Measurements from ENCODE around the gene RSRC1. TPM values are rescaled to one million over a fixed set of nuclear protein-coding genes. Genes with fewer than 3 reads are reported as not detected.
"Not testable (repeated sequence)": the region's sequence is repeated elsewhere in the genome, so short reads cannot be mapped to it uniquely, and the experiment has no call there.

Gene RSRC1
- total and polyA plus RNA-seq, 4 experiments from 2014 or later: 23.4 to 35.7 (median 33.7) TPM

DNA sequence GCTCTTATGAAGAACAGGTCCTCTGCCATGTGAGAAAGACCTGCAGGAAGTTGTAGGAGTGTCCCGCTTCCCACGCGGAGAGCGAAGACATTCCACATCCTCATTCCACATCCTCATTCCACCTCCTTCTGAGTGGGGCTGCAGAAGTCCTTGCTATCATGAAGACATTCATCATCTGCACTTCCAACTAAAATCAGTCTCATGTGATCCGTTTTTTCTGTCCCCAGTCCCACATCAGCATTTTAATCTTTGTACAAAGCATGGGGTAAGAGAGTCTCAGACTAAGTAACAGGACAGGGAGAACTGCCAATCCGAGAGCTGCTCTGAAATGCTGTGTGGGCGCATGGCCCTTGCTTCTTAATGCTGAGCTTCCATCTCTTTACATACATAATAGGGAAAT is 227.2 kb downstream of the RSRC1 start:
- POLR2A ChIA-PET (ENCODE audit: partially characterized antibody): no interaction called here
- H3K4me1 ChIP-seq (ENCODE audit: insufficient read depth, low read length): no peaks in the 10 kb centered on the region
- H3K27ac ChIP-seq (ENCODE audit: low read depth, low read length): no peak overlapping the region
- Mint-ChIP-seq H3K27ac (no peak overlapping the region), H3K4me1 (no peaks in the 10 kb centered on the region), H3K27me3 (no peaks in the 10 kb centered on the region), H3K4me3 (no peak overlapping the region), H3K9me3 (peaks cover 3 to 7% (median 5%) of the 10 kb centered on the region in 8 donors), H3K36me3 (peaks cover 37 to 51% of the 10 kb centered on the region in 2 donors)
- intact Hi-C loops (cut with micrococcal nuclease): no loop called here
- no peak overlapping the region for H3K4me3 ChIP-seq (ENCODE audit: low read length in 2 of 2)
- no peaks in the 10 kb centered on the region for H3K27me3 ChIP-seq (ENCODE audit: insufficient read depth, low read length)
- DNase-seq: no peak
- CTCF ChIA-PET (ENCODE audit: partially characterized antibody): no interaction called here
- H3K36me3 ChIP-seq (ENCODE audit: insufficient read depth, low read length): no peaks in the 10 kb centered on the region
- H3K9me3 ChIP-seq (ENCODE audit: control insufficient read depth in 1 of 2, low read length in 2 of 2): no peaks in the 10 kb centered on the region

DNA sequence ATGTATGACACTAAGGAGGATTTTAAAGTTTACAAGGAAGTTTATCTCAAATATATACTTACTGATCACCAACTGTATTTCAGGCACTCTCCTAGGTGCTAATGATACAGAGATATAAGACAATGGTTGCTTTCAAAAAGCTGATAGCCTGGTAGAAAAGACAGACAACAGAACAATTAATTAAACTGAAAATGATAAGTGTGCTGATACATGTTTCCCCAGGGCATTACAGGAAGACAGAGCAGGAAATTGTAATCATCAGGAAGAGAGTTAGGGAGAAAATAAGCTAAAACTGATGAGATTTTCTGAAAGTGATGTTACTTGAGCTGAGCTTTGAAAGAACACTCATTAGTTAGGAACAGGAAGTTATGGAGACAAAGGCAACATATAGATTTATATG is 229.7 kb downstream of the RSRC1 start:
- Histone ChIP-seq H3K27me3 (ENCODE audit: insufficient read depth, low read length) (no peaks in the 10 kb centered on the region), H3K27ac (ENCODE audit: low read depth, low read length) (no peak overlapping the region), H3K4me3 (ENCODE audit: low read length in 2 of 2) (no peak overlapping the region), H3K36me3 (ENCODE audit: insufficient read depth, low read length) (no peaks in the 10 kb centered on the region), H3K4me1 (ENCODE audit: insufficient read depth, low read length) (no peaks in the 10 kb centered on the region), H3K9me3 (ENCODE audit: control insufficient read depth in 1 of 2, low read length in 2 of 2) (no peaks in the 10 kb centered on the region)
- Mint-ChIP-seq H3K4me1 (peaks cover 0 to 3% (median 1%) of the 10 kb centered on the region in 4 donors), H3K27ac (no peak overlapping the region), H3K4me3 (no peak overlapping the region), H3K27me3 (no peaks in the 10 kb centered on the region), H3K9me3 (peaks cover 3 to 8% (median 5%) of the 10 kb centered on the region in 8 donors), H3K36me3 (peaks cover 38 to 55% of the 10 kb centered on the region in 2 donors)
- ChIA-PET POLR2A (ENCODE audit: partially characterized antibody) (no interaction called here), CTCF (ENCODE audit: partially characterized antibody) (no interaction called here)
- DNase-seq: no peak
- intact Hi-C loops (cut with micrococcal nuclease): no loop called here

- intact Hi-C loops (cut with micrococcal nuclease); H3K36me3 ChIP-seq (ENCODE audit: insufficient read depth, low read length); H3K4me1 Mint-ChIP-seq; POLR2A ChIA-PET (ENCODE audit: partially characterized antibody); H3K27me3 Mint-ChIP-seq; H3K9me3 Mint-ChIP-seq; DNase-seq; H3K9me3 ChIP-seq (ENCODE audit: control insufficient read depth in 1 of 2, low read length in 2 of 2); H3K27me3 ChIP-seq (ENCODE audit: insufficient read depth, low read length); H3K4me3 Mint-ChIP-seq; H3K27ac ChIP-seq (ENCODE audit: low read depth, low read length); H3K4me1 ChIP-seq (ENCODE audit: insufficient read depth, low read length); CTCF ChIA-PET (ENCODE audit: partially characterized antibody); H3K4me3 ChIP-seq (ENCODE audit: low read length in 2 of 2): not testable (repeated sequence)
- peaks cover 30 to 46% of the 10 kb centered on the region in 2 donors for H3K36me3 Mint-ChIP-seq
- H3K27ac Mint-ChIP-seq: peak overlapping the region in 1 of 7 donors; percentile 30
These were observed 231.1 kb downstream of the RSRC1 start for GRCh38 chr3:158340951-158341350.

DNA sequence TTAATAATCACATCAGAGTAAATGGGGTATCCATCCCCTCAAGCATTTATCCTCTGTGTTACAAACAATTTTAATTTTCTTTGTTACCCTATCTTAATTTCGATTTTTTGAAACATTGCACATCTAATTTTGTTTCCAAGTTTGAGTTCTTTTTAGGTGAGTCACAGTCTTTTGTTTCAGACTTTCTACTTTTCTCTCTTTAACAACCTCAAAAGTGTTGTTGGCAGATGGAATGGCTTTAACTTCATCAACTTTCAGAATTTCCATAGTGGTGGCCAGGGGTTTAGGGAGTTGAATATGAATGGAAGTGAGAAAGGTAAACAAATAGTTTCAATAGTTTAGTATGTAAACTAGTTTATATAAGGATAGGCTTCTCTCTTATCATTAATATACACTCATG is 238.1 kb downstream of the RSRC1 start:
- ChIA-PET POLR2A (ENCODE audit: partially characterized antibody) (no interaction called here), CTCF (ENCODE audit: partially characterized antibody) (no interaction called here)
- no peak overlapping the region for H3K4me3 Mint-ChIP-seq
- Histone ChIP-seq H3K36me3 (ENCODE audit: insufficient read depth, low read length) (no peaks in the 10 kb centered on the region), H3K9me3 (ENCODE audit: control insufficient read depth in 1 of 2, low read length in 2 of 2) (no peaks in the 10 kb centered on the region), H3K4me3 (ENCODE audit: low read length in 2 of 2) (no peak overlapping the region), H3K27me3 (ENCODE audit: insufficient read depth, low read length) (no peaks in the 10 kb centered on the region), H3K4me1 (ENCODE audit: insufficient read depth, low read length) (no peaks in the 10 kb centered on the region), H3K27ac (ENCODE audit: low read depth, low read length) (no peak overlapping the region)
- no peak overlapping the region for H3K27ac Mint-ChIP-seq
- no peaks in the 10 kb centered on the region for H3K27me3 Mint-ChIP-seq
- no peak for DNase-seq
- H3K36me3 Mint-ChIP-seq: peaks cover 4% of the 10 kb centered on the region in 2 donors
- peaks cover 0 to 7% (median 1%) of the 10 kb centered on the region in 4 donors for H3K4me1 Mint-ChIP-seq
- H3K9me3 Mint-ChIP-seq: peaks cover 0 to 5% (median 0%) of the 10 kb centered on the region in 8 donors
- intact Hi-C loops (cut with micrococcal nuclease): no loop called here

- no peak overlapping the region for H3K27ac Mint-ChIP-seq
These were observed 241.1 kb downstream of the RSRC1 start for GRCh38 chr3:158350971-158351370.

DNA sequence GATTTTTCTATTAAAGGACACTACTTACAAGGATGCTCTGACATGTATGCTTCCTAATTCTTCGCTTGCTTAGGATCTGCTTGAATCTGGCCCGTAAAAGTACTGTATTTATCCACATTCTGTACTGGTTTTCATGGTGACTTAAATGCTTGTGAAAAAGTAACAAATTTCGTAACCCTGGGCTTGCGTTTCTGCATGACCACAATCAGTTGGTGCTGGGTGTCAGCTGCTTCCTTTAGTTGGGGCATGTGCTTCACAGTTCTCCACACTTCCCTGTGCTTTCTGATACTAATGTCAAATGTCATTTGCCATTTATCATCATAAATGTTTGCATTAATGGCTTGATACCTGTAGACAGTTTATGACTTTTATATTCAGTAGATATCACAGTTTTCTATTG is 242.7 kb downstream of the RSRC1 start:
- intact Hi-C loops (cut with micrococcal nuclease): no loop called here
- no peak overlapping the region for H3K27ac Mint-ChIP-seq
- H3K4me1 Mint-ChIP-seq: peaks cover 0 to 4% (median under 1%) of the 10 kb centered on the region in 4 donors

More at GRCh38 chr3:158350971-158351370, 241.1 kb downstream of the RSRC1 start:
- intact Hi-C loops (cut with micrococcal nuclease): no loop called here
- Mint-ChIP-seq H3K27me3 (no peaks in the 10 kb centered on the region), H3K4me1 (peaks cover 0 to 4% (median under 1%) of the 10 kb centered on the region in 4 donors), H3K9me3 (no peaks in the 10 kb centered on the region), H3K36me3 (peaks cover 0 to 1% of the 10 kb centered on the region in 2 donors), H3K4me3 (no peak overlapping the region)
- DNase-seq: no peak
- CTCF ChIA-PET (ENCODE audit: partially characterized antibody): no interaction called here
- POLR2A ChIA-PET (ENCODE audit: partially characterized antibody): no interaction called here
- H3K9me3 ChIP-seq (ENCODE audit: control insufficient read depth in 1 of 2, low read length in 2 of 2): no peaks in the 10 kb centered on the region
- no peaks in the 10 kb centered on the region for H3K36me3 ChIP-seq (ENCODE audit: insufficient read depth, low read length)
- no peaks in the 10 kb centered on the region for H3K4me1 ChIP-seq (ENCODE audit: insufficient read depth, low read length)
- H3K27me3 ChIP-seq (ENCODE audit: insufficient read depth, low read length): no peaks in the 10 kb centered on the region
- H3K27ac ChIP-seq (ENCODE audit: low read depth, low read length): no peak overlapping the region
- no peak overlapping the region for H3K4me3 ChIP-seq (ENCODE audit: low read length in 2 of 2)

DNA sequence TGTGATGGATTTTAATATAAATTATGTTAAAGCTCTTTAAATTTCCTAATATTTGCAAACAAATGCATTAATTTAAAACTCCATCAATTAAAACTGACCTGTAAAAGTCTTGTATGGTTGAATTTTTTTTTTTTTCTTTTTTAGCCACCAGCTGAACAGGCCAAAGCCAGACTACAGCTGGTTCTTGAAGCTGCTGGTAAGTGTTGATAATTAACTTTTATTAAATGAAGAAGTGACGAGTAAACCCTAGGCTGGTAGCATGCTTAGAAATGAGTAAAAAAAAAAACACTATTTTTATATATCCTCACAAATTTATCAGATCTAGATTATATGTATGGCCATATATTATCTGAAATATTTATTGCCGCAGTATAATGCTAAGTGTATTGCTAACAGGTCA is 244.8 kb downstream of the RSRC1 start:
- ChIA-PET POLR2A (ENCODE audit: partially characterized antibody) (no interaction called here), CTCF (ENCODE audit: partially characterized antibody) (no interaction called here)
- peaks cover 0 to 5% (median 0%) of the 10 kb centered on the region in 8 donors for H3K9me3 Mint-ChIP-seq
- H3K27me3 Mint-ChIP-seq: no peaks in the 10 kb centered on the region
- no peak overlapping the region for H3K4me3 Mint-ChIP-seq
- Histone ChIP-seq H3K4me1 (ENCODE audit: insufficient read depth, low read length) (no peaks in the 10 kb centered on the region), H3K4me3 (ENCODE audit: low read length in 2 of 2) (no peak overlapping the region), H3K27ac (ENCODE audit: low read depth, low read length) (no peak overlapping the region), H3K27me3 (ENCODE audit: insufficient read depth, low read length) (no peaks in the 10 kb centered on the region), H3K9me3 (ENCODE audit: control insufficient read depth in 1 of 2, low read length in 2 of 2) (no peaks in the 10 kb centered on the region), H3K36me3 (ENCODE audit: insufficient read depth, low read length) (no peaks in the 10 kb centered on the region)
- intact Hi-C loops (cut with micrococcal nuclease): no loop called here
- peaks cover 9 to 16% of the 10 kb centered on the region in 2 donors for H3K36me3 Mint-ChIP-seq
- H3K27ac Mint-ChIP-seq: no peak overlapping the region
- peaks cover 0 to 4% (median under 1%) of the 10 kb centered on the region in 4 donors for H3K4me1 Mint-ChIP-seq
- DNase-seq: no peak

More for the DNA sequence above, 242.7 kb downstream of the RSRC1 start:
- Mint-ChIP-seq H3K9me3 (no peaks in the 10 kb centered on the region), H3K27me3 (no peaks in the 10 kb centered on the region), H3K36me3 (peaks cover 0 to 2% of the 10 kb centered on the region in 2 donors), H3K4me3 (no peak overlapping the region)
- H3K9me3 ChIP-seq (ENCODE audit: control insufficient read depth in 1 of 2, low read length in 2 of 2): no peaks in the 10 kb centered on the region
- ChIA-PET CTCF (ENCODE audit: partially characterized antibody) (no interaction called here), POLR2A (ENCODE audit: partially characterized antibody) (no interaction called here)
- H3K36me3 ChIP-seq (ENCODE audit: insufficient read depth, low read length): no peaks in the 10 kb centered on the region
- H3K4me1 ChIP-seq (ENCODE audit: insufficient read depth, low read length): no peaks in the 10 kb centered on the region
- H3K27ac ChIP-seq (ENCODE audit: low read depth, low read length): no peak overlapping the region
- DNase-seq: no peak
- H3K27me3 ChIP-seq (ENCODE audit: insufficient read depth, low read length): no peaks in the 10 kb centered on the region
- no peak overlapping the region for H3K4me3 ChIP-seq (ENCODE audit: low read length in 2 of 2)

Data from CD4-positive, alpha-beta memory T cell (primary cell).